Kidney epithelial cell (primary cell): ENCODE measurements around the gene HDDC3. TPM values are rescaled to one million over a fixed set of nuclear protein-coding genes. Genes with fewer than 3 reads are reported as not detected.

Experiments used
- DNase-seq: peaks from one replicate; pipeline ENCODE4 v3.0.0-alpha.2; 2010; ENCODE audit warnings: low read depth
- H3K27me3 ChIP-seq: 2 replicates; pipeline ENCODE4 v1.6.0; 2011; ENCODE audit warnings: low read length; ENCODE audit not compliant: control insufficient read depth, insufficient read depth
- H3K36me3 ChIP-seq: 2 replicates; pipeline ENCODE4 v1.5.1; 2011; ENCODE audit warnings: low read length; ENCODE audit not compliant: control insufficient read depth, insufficient read depth
- H3K4me3 ChIP-seq: 2 replicates; pipeline ENCODE4 v1.5.1; 2011; ENCODE audit warnings: low read depth, mild to moderate bottlenecking, control low read depth, low read length
- total RNA-seq: library from RNA; depleted of rRNA; stranded (reverse); fragments of >200 nt; gene quantifications from 2 replicates; pipeline ENCODE4 v1.2.3, GENCODE V29; 2015
- TF ChIP-seq, protein P1 (sequence below): IDR thresholded peaks from 2 replicates; pipeline ENCODE4 v1.5.1; 2011; ENCODE audit warnings: mild to moderate bottlenecking, moderate library complexity, low read length, control low read depth, inconsistent platforms; ENCODE audit not compliant: insufficient read depth, poor library complexity, severe bottlenecking

HDDC3 gene
- total RNA-seq, 1 donor from 2014 or later: 20.0 TPM

GRCh38 chr15:90960298-90961091, 28.1 kb upstream of the HDDC3 start:
- no peak overlapping the region for H3K4me3 ChIP-seq
- DNase-seq: no peak
- TF ChIP-seq, protein P1, sequence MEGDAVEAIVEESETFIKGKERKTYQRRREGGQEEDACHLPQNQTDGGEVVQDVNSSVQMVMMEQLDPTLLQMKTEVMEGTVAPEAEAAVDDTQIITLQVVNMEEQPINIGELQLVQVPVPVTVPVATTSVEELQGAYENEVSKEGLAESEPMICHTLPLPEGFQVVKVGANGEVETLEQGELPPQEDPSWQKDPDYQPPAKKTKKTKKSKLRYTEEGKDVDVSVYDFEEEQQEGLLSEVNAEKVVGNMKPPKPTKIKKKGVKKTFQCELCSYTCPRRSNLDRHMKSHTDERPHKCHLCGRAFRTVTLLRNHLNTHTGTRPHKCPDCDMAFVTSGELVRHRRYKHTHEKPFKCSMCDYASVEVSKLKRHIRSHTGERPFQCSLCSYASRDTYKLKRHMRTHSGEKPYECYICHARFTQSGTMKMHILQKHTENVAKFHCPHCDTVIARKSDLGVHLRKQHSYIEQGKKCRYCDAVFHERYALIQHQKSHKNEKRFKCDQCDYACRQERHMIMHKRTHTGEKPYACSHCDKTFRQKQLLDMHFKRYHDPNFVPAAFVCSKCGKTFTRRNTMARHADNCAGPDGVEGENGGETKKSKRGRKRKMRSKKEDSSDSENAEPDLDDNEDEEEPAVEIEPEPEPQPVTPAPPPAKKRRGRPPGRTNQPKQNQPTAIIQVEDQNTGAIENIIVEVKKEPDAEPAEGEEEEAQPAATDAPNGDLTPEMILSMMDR: no peak
- H3K36me3 ChIP-seq: no peaks in the 10 kb centered on the region
- no peaks in the 10 kb centered on the region for H3K27me3 ChIP-seq

DNA sequence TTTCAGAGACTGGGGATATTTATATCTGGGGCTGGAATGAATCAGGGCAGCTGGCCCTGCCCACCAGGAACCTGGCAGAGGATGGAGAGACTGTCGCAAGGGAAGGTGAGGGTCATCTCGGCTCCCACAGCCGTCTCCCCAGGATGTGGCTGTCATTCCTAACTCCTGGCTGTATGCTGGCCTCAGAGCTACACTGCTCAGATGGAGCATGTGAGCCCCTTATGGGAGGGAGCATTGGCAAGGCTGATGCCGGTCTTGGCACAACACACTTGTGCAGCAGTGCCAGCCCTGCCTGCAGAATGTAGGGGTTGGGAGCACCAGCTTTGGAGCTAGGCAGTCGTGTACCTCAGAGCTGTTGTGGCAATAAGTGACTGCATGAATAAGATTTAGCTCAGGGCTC, 27.5 kb upstream of the HDDC3 start:
- Histone ChIP-seq H3K4me3 (no peak overlapping the region), H3K36me3 (no peaks in the 10 kb centered on the region), H3K27me3 (no peaks in the 10 kb centered on the region)
- TF ChIP-seq, protein P1: no peak
- DNase-seq: no peak

DNA sequence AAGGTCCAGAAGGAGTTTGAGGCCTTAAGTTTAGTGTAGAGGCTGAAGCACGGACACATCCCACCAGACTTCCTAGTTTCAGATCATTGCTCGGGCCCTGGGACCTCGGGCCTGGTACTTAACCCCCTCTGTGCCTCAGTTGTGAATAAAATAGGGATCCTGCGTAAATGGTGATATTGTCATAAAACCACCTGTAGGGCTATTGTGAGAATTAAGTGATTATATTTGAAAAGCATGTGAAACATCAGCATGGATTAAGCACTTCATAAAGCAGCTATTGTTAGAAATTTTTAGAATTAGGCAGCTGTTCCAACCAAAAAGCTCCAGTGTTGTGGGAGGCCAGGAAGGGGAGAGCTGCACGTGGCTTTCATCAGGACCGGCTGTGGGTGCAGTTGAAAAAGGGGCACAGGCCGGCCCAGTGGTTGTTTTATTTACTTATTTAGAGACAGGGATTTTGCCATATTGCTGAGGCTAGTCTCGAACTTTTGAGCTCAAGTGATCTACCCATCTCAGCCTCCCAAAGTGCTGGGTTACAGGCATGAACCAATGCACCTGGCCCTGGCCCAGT, 26.8 kb upstream of the HDDC3 start:
- no peaks in the 10 kb centered on the region for H3K36me3 ChIP-seq
- TF ChIP-seq, protein P1: no peak
- DNase-seq: no peak

DNA sequence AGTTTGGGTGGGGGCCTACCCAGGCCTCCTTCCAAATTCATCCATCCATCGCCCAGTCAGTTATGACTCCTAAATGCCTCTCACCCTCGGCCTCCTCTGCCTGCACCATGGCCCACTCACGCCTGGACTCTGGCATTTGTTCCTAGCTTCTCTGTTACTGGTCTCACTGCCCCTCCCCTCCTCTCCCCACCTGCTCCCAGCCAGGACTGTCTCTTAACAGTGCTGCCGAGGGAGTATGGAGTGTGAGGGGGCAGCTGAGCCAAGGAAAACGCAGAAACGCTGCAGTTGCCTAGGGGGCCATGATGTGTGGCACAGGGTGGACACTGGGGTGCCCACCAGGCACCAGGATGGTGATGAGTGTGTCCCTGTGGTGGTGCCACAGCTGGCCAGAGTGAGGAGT, 25.4 kb upstream of the HDDC3 start:
- no peaks in the 10 kb centered on the region for H3K36me3 ChIP-seq
- H3K27me3 ChIP-seq: no peaks in the 10 kb centered on the region
- DNase-seq: no peak
- H3K4me3 ChIP-seq: no peak overlapping the region
- TF ChIP-seq, protein P1: no peak

More for the DNA sequence above, 26.8 kb upstream of the HDDC3 start:
- H3K4me3 ChIP-seq: no peak overlapping the region
- H3K27me3 ChIP-seq: no peaks in the 10 kb centered on the region

- no peaks in the 10 kb centered on the region for H3K36me3 ChIP-seq
- no peak for DNase-seq
- TF ChIP-seq, protein P1: no peak
- H3K4me3 ChIP-seq: peak overlapping the region; percentile 67
- no peaks in the 10 kb centered on the region for H3K27me3 ChIP-seq
These were observed 24.9 kb upstream of the HDDC3 start for GRCh38 chr15:90957031-90957790.
